K562 (cell line): ENCODE data around the gene KLK10. TPM values are rescaled to one million over a fixed set of nuclear protein-coding genes. Genes with fewer than 3 reads are reported as not detected.

ENCODE experiments used
- ATAC-seq: fragments of 200-7000 bp; cut with Tn5 transposase; 3 replicates; pipeline ENCODE4 v1.9.1; 2020; ENCODE audit warnings: moderate library complexity
- BruUV-seq: library from RNA; stranded (reverse); fragments of 400-500 nt; replicated peaks from 2 replicates; lab custom pipeline; 2021; lab: Mats Ljungman, UMichigan
- CTCF ChIA-PET: fragments of 300-600 bp; formaldehyde crosslinking; extraction: SDS; loops from one replicate; lab custom pipeline; 2021; ENCODE audit warnings: low intra/inter-chr PET ratio; lab: Yijun Ruan, JAX
- POLR2A ChIA-PET: fragments of 300-600, 350-650 bp; sonication (Branson Sonifier 250); formaldehyde crosslinking; extraction: SDS; loops from one replicate; lab custom pipeline; 2021; ENCODE audit warnings: antibody characterized with exemption, inconsistent platforms; lab: Yijun Ruan, JAX
- DNase-seq, 4 experiments: peaks; one replicate each; pipeline versions ENCODE4 v3.0.0 to v3.0.0-alpha.2; 2011 to 2018; ENCODE audit warnings: low spot score in 3 of 4, mixed read lengths in 3 of 4; ENCODE audit errors: extremely low read depth in 1 of 4
- FAIRE-seq: peaks from 2 replicates; lab custom pipeline; 2011; peaks lifted over from hg19 to GRCh38; lab: Jason Lieb, UNC
- H2AFZ ChIP-seq: 2 replicates; pipeline ENCODE4 v1.6.0; 2011; ENCODE audit warnings: low read depth, low read length, control low read depth, inconsistent platforms
- H3K27ac ChIP-seq: fragments of 200-600 bp; 3 replicates; pipeline ENCODE4 v1.8.0; 2011; ENCODE audit warnings: low read depth, mild to moderate bottlenecking, control low read depth, inconsistent platforms, low read length, moderate library complexity, mixed read lengths; ENCODE audit errors: extremely low read depth
- H3K27me3 ChIP-seq, 2 experiments: fragments of 300-600 bp in 1 of 2; 2 replicates in 1 of 2; 3 replicates in 1 of 2; pipeline versions ENCODE4 v1.6.0 to v1.8.0; 2011; ENCODE audit warnings: inconsistent platforms in 2 of 2, low read length in 2 of 2, mild to moderate bottlenecking in 1 of 2, mixed read lengths in 1 of 2, moderate library complexity in 1 of 2; ENCODE audit not compliant: control insufficient read depth in 2 of 2, insufficient read depth in 2 of 2
- H3K36me3 ChIP-seq: fragments of 300-600 bp; 3 replicates; pipeline ENCODE4 v1.8.0; 2011; ENCODE audit warnings: mild to moderate bottlenecking, low read length, inconsistent platforms; ENCODE audit not compliant: control insufficient read depth, insufficient read depth
- H3K4me1 ChIP-seq, 2 experiments: fragments of 200-600 bp in 1 of 2; replicated peaks in 1 of 2; 2 replicates in 1 of 2; 3 replicates in 1 of 2; pipeline versions ENCODE4 v1.5.1 to v1.8.0; 2011; ENCODE audit warnings: inconsistent platforms in 2 of 2, low read length in 2 of 2, mild to moderate bottlenecking in 1 of 2, mixed read lengths in 1 of 2, moderate library complexity in 1 of 2; ENCODE audit not compliant: control insufficient read depth in 2 of 2, insufficient read depth in 2 of 2
- H3K4me2 ChIP-seq: 2 replicates; pipeline ENCODE4 v1.6.1; 2011; ENCODE audit warnings: low read length, control low read depth, inconsistent platforms, mixed read lengths; ENCODE audit not compliant: insufficient read depth
- H3K4me3 ChIP-seq: fragments of 200-600 bp; sonication (generic), shearing (Covaris generic); 2 replicates; pipeline ENCODE4 v1.5.1; 2016; ENCODE audit warnings: control low read depth, inconsistent platforms
- H3K79me2 ChIP-seq: fragments of 200-600 bp; 3 replicates; pipeline ENCODE4 v1.8.0; 2011; ENCODE audit warnings: low read length, inconsistent platforms; ENCODE audit not compliant: control insufficient read depth, insufficient read depth
- H3K9ac ChIP-seq, 2 experiments: 2 replicates each; pipeline versions ENCODE4 v1.6.0 to v1.6.1; 2011; ENCODE audit warnings: low read depth in 2 of 2, low read length in 2 of 2, control low read depth in 1 of 2, inconsistent platforms in 1 of 2, mild to moderate bottlenecking in 1 of 2, mixed read lengths in 1 of 2; ENCODE audit not compliant: insufficient read depth in 1 of 2
- H3K9me1 ChIP-seq: one replicate; pipeline ENCODE4 v1.6.0; 2011; ENCODE audit warnings: inconsistent platforms, mild to moderate bottlenecking, low read length, moderate library complexity; ENCODE audit not compliant: control insufficient read depth, insufficient read depth
- H3K9me3 ChIP-seq: replicated peaks from 2 replicates; pipeline ENCODE4 v1.5.1; 2011; ENCODE audit warnings: low read depth, low read length, inconsistent platforms; ENCODE audit not compliant: control insufficient read depth, insufficient read depth
- H4K20me1 ChIP-seq: replicated peaks from 2 replicates; pipeline ENCODE4 v1.6.1; 2011; ENCODE audit warnings: low read length, inconsistent platforms, mixed read lengths; ENCODE audit not compliant: control insufficient read depth, insufficient read depth
- ASH1L ChIP-seq: fragments of 450-650 bp; IDR thresholded peaks from 2 replicates; pipeline ENCODE4 v1.6.1; 2018; ENCODE audit warnings: borderline replicate concordance, mild to moderate bottlenecking, low read depth; ENCODE audit not compliant: partially characterized antibody
- CBX3 ChIP-seq, 2 experiments: IDR thresholded peaks; 1 replicate in 1 of 2; 2 replicates in 1 of 2; pipeline ENCODE4 v1.6.1; 2012; ENCODE audit warnings: inconsistent platforms in 2 of 2, low read length in 2 of 2, borderline replicate concordance in 1 of 2, control low read depth in 1 of 2
- DIDO1 ChIP-seq: fragments of 450-650 bp; IDR thresholded peaks from 2 replicates; pipeline ENCODE4 v1.6.1; 2016; ENCODE audit warnings: low read depth, missing biosample characterization, missing genetic modification characterization
- ELF2 ChIP-seq: fragments of 250-450 bp; sonication (Bioruptor Pico); IDR thresholded peaks from 2 replicates; pipeline ENCODE4 v1.5.0; 2021; ENCODE audit warnings: mild to moderate bottlenecking
- GABPA ChIP-seq: fragments of 200-800 bp; sonication (Bioruptor generic); conservative IDR thresholded peaks from 2 replicates; pipeline ENCODE4 v1.6.1; 2016; ENCODE audit warnings: low read depth, missing genetic modification characterization, missing compliant biosample characterization
- RBM25 ChIP-seq: fragments of 200-400 bp; formaldehyde crosslinking; IDR thresholded peaks from 2 replicates; pipeline ENCODE4 v1.6.1; 2018; ENCODE audit warnings: low read length, low read depth, moderate library complexity; ENCODE audit not compliant: severe bottlenecking
- SMARCE1 ChIP-seq: fragments of 450-650 bp; IDR thresholded peaks from 2 replicates; pipeline ENCODE4 v1.7.1; 2016; ENCODE audit warnings: mild to moderate bottlenecking
- SP1 ChIP-seq: sonication (generic); formaldehyde crosslinking; IDR thresholded peaks from 2 replicates; pipeline ENCODE4 v1.8.1; 2022; ENCODE audit warnings: mild to moderate bottlenecking, missing genetic modification reagents
- ZFP36 ChIP-seq: fragments of 150-350 bp; IDR thresholded peaks from 2 replicates; pipeline ENCODE4 v1.6.1; 2018; ENCODE audit warnings: low read length, low read depth; ENCODE audit not compliant: partially characterized antibody
- WGBS: fragments of 100-300 bp; shearing (Covaris generic); methylation state at CpG from one replicate; pipeline ENCODE4 v1.1.6; 2016; ENCODE audit warnings: low coverage, mixed read lengths; ENCODE audit not compliant: insufficient coverage; ENCODE audit errors: missing lambda C conversion rate; 5-methylcytosine and 5-hydroxymethylcytosine counted together
- in situ Hi-C: fragments of 300-500 bp; cut with MboI; formaldehyde crosslinking; loops from 4 replicates; pipeline ENCODE4 v1.15.0; 2018; ENCODE audit warnings: inconsistent platforms, mixed read lengths
- intact Hi-C: fragments of 100-400 bp; cut with micrococcal nuclease; formaldehyde crosslinking; loops from 2 replicates; pipeline ENCODE4 v1.14.2; 2022
- polyA plus RNA-seq, 8 experiments: library from polyadenylated mRNA; depleted of rRNA in 4 of 8; stranded (reverse) in 5 of 8; unstranded in 3 of 8; fragments of >200 nt; fragmentation: Nextera tagmentation in 2 of 8; fragmentation: Illumina TruSeq in 1 of 8; extraction: Ambion mirVana in 2 of 8; extraction: Trizol in 1 of 8; gene quantifications; 2 replicates each; pipeline versions ENCODE4 v1.2.1 to v1.2.3, GENCODE V29; 2011 to 2014; ENCODE audit warnings: inconsistent platforms in 1 of 8, missing spikeins in 1 of 8
- total RNA-seq, 7 experiments: library from RNA; depleted of rRNA in 6 of 7; stranded (reverse); fragments of >200 nt in 6 of 7; fragmentation: Illumina TruSeq in 2 of 7; extraction: Trizol in 2 of 7; gene quantifications; 2 replicates each; pipeline versions ENCODE4 v1.2.1 to v1.2.3, GENCODE V29; 2011 to 2021; ENCODE audit warnings: low replicate concordance in 1 of 7
- TF ChIP-seq, protein P1 (sequence below): sonication (generic); formaldehyde crosslinking; IDR thresholded peaks from 2 replicates; pipeline ENCODE4 v1.8.0; 2022; ENCODE audit warnings: mild to moderate bottlenecking, low read depth, missing genetic modification reagents

Gene KLK10
- total and polyA plus RNA-seq, 9 of the 15 experiments (the other 6 are each of a cell fraction or from before 2014, with no cell fraction given) = 0.11 TPM; not detected in 8

GRCh38 chr19:50998061-50998460 lies 21.4 kb downstream of the KLK10 start:
- DNase-seq (no peak), ATAC-seq (no peak), FAIRE-seq (no peak)
- Histone ChIP-seq H4K20me1 (no peaks in the 10 kb centered on the region), H3K9me3 (no peaks in the 10 kb centered on the region; the same call in 1 of the 2 replicates), H3K27ac (no peak overlapping the region), H3K9ac (no peak overlapping the region), H2AFZ (no peak overlapping the region), H3K4me1 (peaks cover 16 to 28% of the 10 kb centered on the region in 2 experiments; a peak in 4 of 5 replicates), H3K27me3 (peaks cover 0 to 15% of the 10 kb centered on the region in 2 experiments; a peak in 3 of 5 replicates), H3K79me2 (no peaks in the 10 kb centered on the region), H3K36me3 (no peaks in the 10 kb centered on the region), H3K9me1 (no peaks in the 10 kb centered on the region), H3K4me3 (no peak overlapping the region), H3K4me2 (no peak overlapping the region)
- no TSS peak for BruUV-seq
- 1% methylated on average over 5 of the region's 5 CpGs for WGBS
- intact Hi-C loops (no loop called here), in situ Hi-C loops (no loop called here)
- TF ChIP-seq ZFP36 = peak; percentile 85
- TF ChIP-seq RBM25 = peak; percentile 42
- TF ChIP-seq GABPA (tag) = no peak
- ChIA-PET POLR2A (interaction anchor here (1.2 kb wide), 1 partner anchor 10 kb away, joined by 3 read pairs; no protein-coding TSS in a partner anchor), CTCF (no interaction called here)

DNA sequence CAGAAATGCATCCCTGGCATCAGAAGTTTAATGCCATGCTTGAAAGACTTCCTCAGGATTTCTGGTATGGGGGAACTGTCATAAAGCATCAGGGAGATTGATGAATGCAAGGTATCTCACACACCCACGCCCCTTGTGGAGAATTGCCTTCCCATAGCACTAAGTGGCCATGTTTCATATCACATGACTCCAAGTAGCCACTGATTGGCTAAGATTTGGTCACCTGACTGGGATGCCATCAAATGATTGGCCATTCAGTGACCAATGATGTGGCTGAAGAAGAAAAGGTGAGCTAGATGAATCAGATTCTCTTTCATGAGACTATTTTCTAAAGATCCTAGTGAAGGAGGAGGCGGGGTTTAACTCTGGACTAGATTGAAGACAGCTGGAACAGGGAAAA lies 25.4 kb downstream of the KLK10 start:
- H3K27ac ChIP-seq = no peak overlapping the region
- DNase-seq (peak; percentile 54 to 77 (median 72)), ATAC-seq (peak; percentile 88), FAIRE-seq (peak; percentile 86)
- H3K9me3 ChIP-seq = no peaks in the 10 kb centered on the region; the same call in 1 of the 2 replicates
- in situ Hi-C loops = no loop called here
- no peak overlapping the region for H3K4me3 ChIP-seq
- no peaks in the 10 kb centered on the region for H3K4me1 ChIP-seq
- no peak overlapping the region for H3K4me2 ChIP-seq
- no peaks in the 10 kb centered on the region for H3K9me1 ChIP-seq
- no peaks in the 10 kb centered on the region for H4K20me1 ChIP-seq
- ChIA-PET POLR2A (no interaction called here), CTCF (no interaction called here)
- no peaks in the 10 kb centered on the region for H3K36me3 ChIP-seq
- H2AFZ ChIP-seq = peak overlapping the region; percentile 44; the same call in 1 of the 2 replicates
- BruUV-seq = no TSS peak
- intact Hi-C loops = no loop called here
- no peak overlapping the region for H3K9ac ChIP-seq
- peaks cover 0 to 18% of the 10 kb centered on the region in 2 experiments; a peak in 3 of 5 replicates for H3K27me3 ChIP-seq
- no peaks in the 10 kb centered on the region for H3K79me2 ChIP-seq
- WGBS = 6% methylated on average over 2 of the region's 2 CpGs
- TF ChIP-seq, protein P1, sequence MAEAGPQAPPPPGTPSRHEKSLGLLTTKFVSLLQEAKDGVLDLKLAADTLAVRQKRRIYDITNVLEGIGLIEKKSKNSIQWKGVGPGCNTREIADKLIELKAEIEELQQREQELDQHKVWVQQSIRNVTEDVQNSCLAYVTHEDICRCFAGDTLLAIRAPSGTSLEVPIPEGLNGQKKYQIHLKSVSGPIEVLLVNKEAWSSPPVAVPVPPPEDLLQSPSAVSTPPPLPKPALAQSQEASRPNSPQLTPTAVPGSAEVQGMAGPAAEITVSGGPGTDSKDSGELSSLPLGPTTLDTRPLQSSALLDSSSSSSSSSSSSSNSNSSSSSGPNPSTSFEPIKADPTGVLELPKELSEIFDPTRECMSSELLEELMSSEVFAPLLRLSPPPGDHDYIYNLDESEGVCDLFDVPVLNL (CRISPR knock-in tag) = no peak
- no peak for TF ChIP-seq SMARCE1
- TF ChIP-seq CBX3 (IDR thresholded peaks at IDR 0.05; ENCODE audit: borderline replicate concordance in 1 of 2, low read length in 2 of 2) = peak in 1 of 2 experiments; percentile 96; a peak in 2 of 3 replicates
- peak; percentile 76 for TF ChIP-seq ASH1L
- TF ChIP-seq ELF2 (CRISPR knock-in tag) = no peak
- TF ChIP-seq SP1 (CRISPR knock-in tag) = no peak
- peak; percentile 84; the same call in 1 of the 2 replicates for TF ChIP-seq DIDO1
